GM18507 (cell line): Measurements from ENCODE around the gene PDZD2.

Experiments
- DNase-seq: peaks from one replicate; pipeline ENCODE4 v3.0.0; 2011; ENCODE audit warnings: low read depth; ENCODE audit not compliant: insufficient read length; ENCODE audit errors: extremely low spot score
- FAIRE-seq: peaks from 2 replicates; lab custom pipeline; 2011; peaks lifted over from hg19 to GRCh38; lab: Jason Lieb, UNC

The PDZD2 gene

GRCh38 chr5:31847354-31847753, 208.4 kb downstream of the PDZD2 start:
- DNase-seq (no peak), FAIRE-seq (no peak)

- FAIRE-seq (no peak), DNase-seq (no peak)
Measured at GRCh38 chr5:31850981-31851689, 212.2 kb downstream of the PDZD2 start.

DNA sequence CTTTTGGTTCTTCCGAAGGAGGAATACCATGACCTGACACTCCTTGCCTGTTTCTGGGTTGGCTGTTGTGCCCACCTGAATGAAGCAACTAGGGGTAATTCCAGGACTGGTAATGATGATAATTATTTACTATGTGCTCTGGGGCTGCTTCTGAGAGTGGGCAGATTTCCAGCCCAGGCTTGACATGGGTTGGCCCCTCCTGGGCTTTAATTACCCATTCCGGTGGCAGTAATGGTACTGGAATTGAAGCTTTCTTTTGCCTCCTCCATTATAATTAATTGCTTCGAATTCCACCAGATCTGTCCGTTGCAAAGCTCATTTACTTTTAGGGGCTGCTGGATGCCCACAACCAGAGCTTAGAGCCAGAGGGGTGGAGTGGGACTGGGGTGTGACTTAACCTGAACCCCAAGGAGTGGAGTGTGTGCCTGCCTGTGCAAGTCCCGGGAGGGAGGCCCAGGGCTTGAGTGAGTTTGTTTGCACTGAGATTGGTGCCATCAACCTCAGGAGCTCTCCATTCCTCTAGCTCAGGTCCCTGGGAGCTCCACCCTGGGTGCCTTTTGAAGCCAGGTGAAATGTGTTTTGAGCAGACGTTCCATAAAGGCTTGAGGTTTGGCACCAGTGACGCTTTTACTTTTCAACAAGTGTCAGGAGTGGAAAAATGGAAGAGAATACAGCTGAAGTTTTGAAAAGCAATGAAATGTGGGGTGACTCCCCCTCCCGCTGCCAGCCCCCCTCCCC, 214.6 kb downstream of the PDZD2 start:
- DNase-seq = no peak

DNA sequence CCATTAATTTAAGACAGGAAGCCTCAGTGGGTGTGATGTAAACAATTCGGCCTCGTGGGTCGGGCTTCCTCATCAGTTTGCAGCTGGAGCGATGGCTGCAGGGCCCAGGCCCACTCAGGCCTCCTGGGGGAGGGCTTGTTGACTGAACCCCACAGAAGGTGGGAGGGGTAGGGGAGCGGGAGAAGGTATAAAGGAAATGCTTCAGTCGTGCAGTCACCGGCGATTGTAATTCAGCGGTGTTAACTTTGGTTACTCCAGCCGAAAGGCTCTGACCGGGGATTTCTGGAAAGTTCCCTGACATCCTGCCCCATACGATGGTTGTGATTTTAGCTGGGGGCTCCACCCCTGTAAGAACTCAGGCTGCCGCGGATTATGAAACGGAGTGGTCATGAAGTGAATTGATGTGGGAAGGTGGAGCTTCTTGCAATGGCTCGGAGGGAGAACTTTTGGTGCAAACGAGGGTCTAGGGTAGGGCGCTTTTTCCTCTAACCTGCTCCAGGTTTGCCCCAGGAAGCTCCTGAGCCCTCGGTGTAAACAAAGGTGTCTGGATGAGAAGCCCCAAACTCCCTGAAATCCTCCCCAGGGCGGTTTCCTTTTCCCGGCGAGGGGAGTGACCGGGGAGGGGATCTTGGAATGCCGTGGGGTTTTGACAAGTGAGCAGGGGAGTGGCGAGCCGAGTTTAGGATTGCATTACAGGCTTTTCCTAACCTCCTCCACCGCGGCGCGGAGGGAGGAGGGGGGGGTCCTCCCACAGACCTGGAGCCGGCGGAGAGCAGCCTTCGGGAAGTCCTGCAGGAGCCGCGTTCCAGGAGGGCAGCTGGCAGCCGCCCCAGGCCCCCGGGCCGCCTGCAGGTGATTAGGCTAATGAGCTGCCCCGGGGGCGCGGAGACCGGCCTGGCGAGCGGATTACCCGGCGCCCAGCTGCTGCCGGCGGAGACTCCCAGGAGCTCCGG, 215.5 kb downstream of the PDZD2 start:
- DNase-seq = no peak
- no peak for FAIRE-seq

More for the DNA sequence above, 214.6 kb downstream of the PDZD2 start:
- no peak for FAIRE-seq

- DNase-seq = no peak
Measured at GRCh38 chr5:31855134-31856040, 216.5 kb downstream of the PDZD2 start.

GRCh38 chr5:31859096-31859495, 220.2 kb downstream of the PDZD2 start:
- no peak for FAIRE-seq
- DNase-seq = no peak

More at GRCh38 chr5:31855134-31856040, 216.5 kb downstream of the PDZD2 start:
- FAIRE-seq = no peak

GRCh38 chr5:31860278-31860677, 221.3 kb downstream of the PDZD2 start:
- DNase-seq (no peak), FAIRE-seq (no peak)

- FAIRE-seq = no peak
- DNase-seq = no peak
Measured at GRCh38 chr5:31860726-31861433, 221.9 kb downstream of the PDZD2 start.

DNA sequence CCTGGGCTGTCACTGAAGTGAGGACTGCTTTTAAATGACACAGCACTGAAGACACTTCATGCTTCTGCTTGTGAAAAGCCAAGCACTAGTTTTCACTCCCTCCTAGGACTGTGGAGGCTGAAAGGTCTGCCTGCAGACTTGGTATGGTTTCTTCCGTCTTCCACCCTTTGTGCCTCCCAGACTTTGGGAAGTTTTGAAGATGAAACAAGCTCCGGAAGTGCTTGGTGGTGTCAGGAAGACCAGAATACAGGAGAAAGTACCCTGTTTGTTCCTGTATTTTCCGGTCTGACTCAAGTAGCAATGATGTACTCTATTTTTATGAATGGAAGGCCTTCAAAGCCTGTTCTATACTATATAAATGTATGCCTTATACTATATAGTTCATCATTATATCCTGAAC, 222.7 kb downstream of the PDZD2 start:
- FAIRE-seq (no peak), DNase-seq (no peak)

DNA sequence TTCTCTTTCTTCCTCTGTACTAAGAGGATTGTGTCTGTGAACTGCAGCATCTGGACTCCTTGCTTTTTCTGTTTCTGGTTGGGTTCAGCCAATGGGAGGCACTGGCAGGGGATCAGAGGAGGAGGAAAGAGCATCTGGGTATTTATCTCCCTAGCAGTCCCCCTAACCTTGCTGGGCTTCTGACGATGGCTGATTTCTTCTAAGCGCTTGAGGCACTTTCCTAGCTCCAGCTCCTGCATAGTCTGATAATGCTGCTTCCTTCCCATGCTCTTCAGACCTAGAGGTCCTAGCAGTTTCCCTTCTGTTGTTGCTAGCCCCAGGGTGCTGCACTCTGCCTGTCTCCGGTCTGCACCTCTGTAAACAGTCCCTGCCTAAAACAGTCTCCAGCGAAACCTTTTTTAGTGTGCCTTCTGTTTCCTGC, 225.1 kb downstream of the PDZD2 start:
- DNase-seq (no peak), FAIRE-seq (no peak)

DNA sequence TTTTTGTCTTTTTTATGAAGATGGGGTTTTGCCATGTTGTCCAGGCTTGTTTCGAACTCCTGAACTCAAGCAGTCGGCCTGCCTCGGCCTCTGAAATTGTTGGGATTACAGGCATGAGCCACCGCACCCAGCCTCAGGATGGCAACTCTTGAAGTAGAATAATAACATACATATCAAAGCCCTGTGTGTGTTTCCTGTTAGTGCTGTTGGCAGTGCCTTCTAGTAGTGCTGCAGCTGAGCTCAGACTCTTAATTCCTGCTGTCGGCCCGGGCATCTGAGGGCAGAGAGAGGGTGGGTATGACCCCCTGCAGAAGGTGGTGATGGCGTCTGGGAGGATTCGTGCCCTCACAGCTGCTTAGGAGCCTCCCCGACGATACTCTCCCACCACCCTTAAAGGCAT, 227.2 kb downstream of the PDZD2 start:
- FAIRE-seq (no peak), DNase-seq (no peak)

DNA sequence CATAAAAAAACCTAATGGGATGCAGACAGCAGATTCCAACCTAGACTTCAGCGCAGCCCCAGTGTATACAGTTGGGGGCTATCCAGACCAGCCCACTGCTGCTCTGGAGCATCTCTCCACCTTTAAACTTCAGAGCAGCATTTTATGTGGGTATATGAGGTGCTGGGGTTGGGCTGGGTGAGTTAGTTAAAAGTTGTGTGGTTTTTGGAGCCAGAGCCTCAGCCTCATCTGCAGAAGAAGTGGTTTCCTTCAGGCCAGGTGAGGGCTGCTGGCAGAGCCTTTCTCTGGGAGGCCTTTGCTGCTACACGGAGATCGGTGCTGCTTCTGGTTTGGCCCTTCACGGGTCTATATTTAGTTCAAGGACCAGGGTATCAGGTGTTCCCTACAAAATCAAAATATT, 228.3 kb downstream of the PDZD2 start:
- no peak for FAIRE-seq
- no peak for DNase-seq

GRCh38 chr5:31880449-31880848, 241.5 kb downstream of the PDZD2 start:
- FAIRE-seq (no peak), DNase-seq (no peak)

DNA sequence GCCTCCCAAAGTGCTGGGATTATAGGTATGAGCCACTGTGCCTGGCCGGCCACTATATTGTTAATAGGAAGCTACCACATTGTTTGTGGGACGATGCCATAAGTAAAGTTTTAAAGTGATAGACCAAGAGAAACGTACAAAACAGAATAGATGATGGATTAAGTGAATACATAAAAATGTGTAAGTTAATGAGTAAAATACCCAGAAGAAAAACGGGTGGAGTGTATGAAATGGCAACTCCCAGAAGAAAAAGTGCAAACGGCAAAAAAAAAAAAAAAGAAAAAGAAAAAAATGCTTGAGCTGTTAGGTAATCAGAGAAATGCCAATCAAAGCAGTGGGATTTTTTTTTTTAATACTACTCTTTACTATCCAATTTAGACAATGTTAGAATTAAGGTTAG, 246.0 kb downstream of the PDZD2 start:
- DNase-seq (no peak), FAIRE-seq (no peak)

GRCh38 chr5:31886206-31886605, 247.3 kb downstream of the PDZD2 start:
- no peak for DNase-seq
- no peak for FAIRE-seq

- no peak for FAIRE-seq
- no peak for DNase-seq
Measured at GRCh38 chr5:31887556-31887955, 248.6 kb downstream of the PDZD2 start.

GRCh38 chr5:31888564-31888963, 249.6 kb downstream of the PDZD2 start:
- FAIRE-seq = no peak
- no peak for DNase-seq

DNA sequence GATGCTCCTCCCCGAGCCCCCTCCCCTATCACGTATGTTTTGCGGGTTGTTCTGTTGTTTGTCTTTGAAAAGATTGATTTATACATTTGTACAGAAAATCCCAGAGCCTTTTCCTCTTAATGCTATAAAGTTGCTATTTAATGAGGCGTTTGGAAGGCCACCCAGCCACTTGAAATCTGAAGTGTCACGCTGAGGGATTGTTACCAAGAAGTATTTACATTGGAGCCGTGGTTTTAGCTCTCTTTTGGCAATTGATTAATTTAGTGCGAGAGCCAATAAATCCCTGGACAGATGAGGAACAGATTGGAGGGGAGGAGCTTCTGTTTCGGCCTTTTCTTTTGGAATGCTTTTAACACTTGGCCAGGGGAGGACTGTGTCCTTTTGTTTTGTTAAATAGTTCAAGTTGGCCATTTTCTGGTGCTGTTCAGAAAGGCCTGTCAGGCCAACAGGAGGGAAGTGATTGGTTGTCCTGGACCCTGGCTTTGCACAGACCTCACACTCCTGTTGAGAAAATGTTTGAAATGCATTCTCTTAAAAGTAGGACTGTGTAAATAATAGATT, 250.2 kb downstream of the PDZD2 start:
- FAIRE-seq (no peak), DNase-seq (no peak)
